SK-MEL-5 (cell line): ENCODE results near the gene BOK. TPM values are rescaled to one million over a fixed set of nuclear protein-coding genes. Genes with fewer than 3 reads are reported as not detected.

Experiments
- DNase-seq: peaks from one replicate; pipeline ENCODE4 v3.0.0-alpha.2; 2016; ENCODE audit warnings: low read depth, low spot score
- in situ Hi-C: cut with HindIII; loops from 2 replicates; pipeline ENCODE4 v1.10.0; 2016; ENCODE audit warnings: low sequenced_read_pairs, high pct_unique_total_duplicates, low pct_unique_long_range_greater_than_20kb
- total RNA-seq: library from RNA; depleted of rRNA; stranded (reverse); fragments of >200 nt; shearing (Covaris generic); gene quantifications from 2 replicates; pipeline ENCODE4 v1.2.3, GENCODE V29; 2014

BOK gene
- total RNA-seq, 1 experiment from 2014 or later = 10.6 TPM

DNA sequence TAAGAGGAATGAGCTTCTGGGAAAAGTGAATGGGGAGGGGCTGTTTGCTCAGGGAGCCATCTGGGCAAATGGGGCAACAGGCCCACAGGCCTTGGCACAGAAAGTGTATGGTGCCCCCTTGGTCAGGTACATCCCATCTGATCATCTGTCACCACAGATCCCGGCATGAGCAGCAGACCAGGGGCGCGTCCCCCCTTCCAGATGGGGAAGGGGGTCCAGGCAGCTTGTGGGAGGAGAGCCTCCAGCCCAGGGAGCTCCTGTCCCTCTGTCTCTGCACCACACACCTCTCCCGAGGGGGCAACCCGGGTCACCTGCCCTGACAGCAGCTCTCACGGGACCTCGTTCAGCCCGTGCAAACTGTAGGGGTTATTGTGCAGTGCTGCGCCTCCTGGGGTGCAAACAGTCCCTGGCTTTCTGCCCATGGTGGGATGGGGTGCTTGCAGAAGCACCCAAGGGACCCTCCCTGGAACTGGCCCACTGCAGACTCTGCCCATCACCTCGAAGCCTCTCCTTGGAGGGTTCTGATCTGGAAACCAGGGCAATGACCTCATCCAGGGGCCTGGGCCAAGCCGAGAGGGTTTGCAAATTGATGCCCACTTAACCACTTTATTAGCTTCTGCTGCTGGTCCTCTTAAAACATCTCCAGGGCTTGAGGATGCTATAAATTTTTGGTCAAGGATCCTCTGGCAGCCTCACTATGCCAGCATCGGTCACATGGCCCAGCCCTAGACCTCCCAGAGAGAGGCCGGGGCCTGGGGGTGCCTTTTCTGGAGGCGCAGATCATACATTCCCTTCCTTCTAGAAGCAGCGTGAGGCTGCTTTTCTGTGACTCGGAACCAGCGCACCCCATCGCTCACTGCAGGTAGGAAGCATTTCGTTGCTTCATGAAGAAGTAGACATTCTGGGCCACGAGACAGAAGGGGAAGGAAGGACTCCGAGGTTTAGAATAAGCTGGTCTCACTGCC, 7.6 kb upstream of the BOK start:
- DNase-seq = no peak
- in situ Hi-C loops = no loop called here

DNA sequence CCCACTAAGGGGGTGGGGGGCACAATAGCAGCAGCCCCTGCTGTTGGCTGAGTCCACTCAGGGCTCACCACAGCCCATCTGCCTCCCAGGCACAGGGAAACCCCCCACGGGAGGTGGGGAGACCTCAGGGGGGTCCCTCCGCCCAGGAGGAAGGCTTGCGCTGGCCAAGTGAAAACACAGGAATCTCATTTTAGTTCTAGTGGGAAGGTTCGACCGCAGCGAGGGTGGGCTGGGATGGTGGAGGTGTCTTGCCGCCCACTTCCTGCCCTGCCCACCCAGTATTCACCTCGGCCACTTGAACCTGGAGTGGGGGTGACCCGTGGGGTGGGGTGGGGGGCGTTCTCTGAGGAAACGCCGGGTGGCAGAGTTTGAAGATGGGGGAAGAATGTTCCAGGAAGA, 6.9 kb upstream of the BOK start:
- no peak for DNase-seq
- in situ Hi-C loops = no loop called here

DNA sequence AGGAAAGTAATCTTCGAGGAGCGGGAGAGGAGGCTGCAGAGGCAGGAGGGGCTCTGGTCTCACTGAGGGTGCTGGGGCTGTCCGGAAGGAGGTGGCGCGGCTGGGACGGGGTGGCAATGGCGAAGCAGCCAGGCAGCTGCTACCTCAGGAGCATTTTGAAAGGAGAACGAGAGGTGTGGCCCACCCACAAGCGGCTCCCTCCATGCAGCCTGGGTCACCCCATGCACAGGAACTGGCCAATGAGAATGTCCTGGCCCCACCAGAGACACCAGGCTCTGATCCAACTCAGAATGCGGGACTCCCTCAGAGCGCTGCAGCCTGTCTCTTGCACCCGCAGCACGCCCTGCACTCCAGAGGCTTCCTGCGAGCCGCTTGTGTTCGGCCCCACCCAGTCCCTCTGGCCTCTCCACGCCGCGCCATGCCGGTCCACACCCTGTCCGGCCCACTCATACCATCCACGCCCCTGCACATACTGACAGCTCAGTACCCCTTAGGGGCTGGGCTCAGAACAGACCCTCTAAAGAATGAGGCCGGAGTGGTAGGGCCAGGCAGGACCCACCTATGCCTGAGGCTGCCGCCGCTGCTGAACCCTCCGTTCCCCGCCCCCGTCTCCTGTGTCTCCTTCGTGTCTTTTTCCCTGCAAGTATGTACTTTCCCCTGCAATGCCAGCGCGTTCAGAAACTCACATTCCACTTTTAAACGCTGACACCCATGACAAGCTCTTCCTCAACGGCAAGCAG, 6.4 kb upstream of the BOK start:
- in situ Hi-C loops = no loop called here
- DNase-seq = no peak

DNA sequence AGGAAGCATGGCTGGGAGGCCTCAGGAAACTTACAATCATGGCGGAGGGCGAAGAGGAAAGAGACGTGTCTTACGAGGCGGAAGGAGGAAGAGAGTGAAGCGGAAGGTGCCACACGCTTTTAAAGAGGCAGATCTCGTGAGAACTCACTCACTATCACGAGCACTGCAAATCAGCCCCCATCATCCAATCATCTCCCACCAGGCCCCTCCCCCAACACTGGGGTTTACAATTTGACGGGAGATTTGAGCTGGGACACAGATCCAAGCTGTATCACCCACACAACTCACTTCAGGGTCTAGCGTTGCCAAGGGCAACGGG, 5.1 kb upstream of the BOK start:
- no peak for DNase-seq
- in situ Hi-C loops = no loop called here

DNA sequence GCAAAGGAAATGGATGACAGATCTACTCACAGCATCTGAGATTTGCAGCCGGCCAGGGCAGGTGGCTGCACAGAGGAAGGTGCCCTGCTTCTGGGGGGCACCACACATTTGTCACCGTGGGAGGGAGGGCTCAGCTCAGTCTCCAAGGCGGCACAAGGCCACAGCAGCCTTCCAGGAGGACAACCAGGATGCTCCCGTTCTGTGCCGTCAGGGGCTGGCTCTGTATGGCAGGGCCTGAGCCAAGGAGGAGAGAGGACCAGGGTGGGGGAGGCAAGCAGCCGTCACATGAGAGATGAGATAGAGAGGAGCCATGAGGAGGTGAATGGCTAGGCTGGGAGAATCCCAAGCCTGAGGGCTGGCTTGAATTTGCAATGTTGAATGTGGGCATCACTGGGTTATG, 4.6 kb upstream of the BOK start:
- in situ Hi-C loops = no loop called here
- no peak for DNase-seq

DNA sequence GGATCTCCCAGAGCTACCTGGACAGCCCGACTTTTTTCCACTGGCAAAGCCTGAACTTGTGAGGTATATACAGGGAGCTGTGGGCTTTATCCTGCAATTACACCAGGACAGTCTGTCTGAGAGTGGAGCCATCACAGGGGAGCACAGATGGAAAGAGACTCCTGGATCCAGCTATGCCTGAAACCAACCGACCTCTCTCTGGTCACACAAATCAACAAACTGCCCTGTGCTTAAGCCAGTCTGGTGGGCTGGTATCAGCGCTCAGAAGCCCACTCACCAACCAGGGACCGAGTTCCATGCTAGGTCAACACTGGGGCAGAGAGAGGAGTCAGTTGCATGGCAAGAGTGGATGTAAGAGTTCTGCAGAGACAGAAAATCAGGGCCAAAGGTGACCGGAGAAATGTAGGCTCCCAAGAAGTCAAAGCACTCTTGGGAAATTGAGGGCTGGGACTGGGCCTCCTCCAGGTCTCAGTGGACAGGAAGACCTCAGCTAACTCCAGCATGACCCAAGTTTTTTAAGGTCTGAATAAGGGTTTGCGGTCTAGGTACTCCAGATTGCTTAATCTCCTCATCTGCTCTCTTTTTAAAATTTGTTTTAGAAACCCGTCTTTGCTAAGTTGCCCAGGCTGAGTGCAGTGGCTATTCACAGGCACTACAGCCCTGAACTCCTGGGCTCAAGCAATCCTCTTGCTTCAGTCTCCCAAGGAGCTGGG, 3.8 kb upstream of the BOK start:
- in situ Hi-C loops = no loop called here
- no peak for DNase-seq

DNA sequence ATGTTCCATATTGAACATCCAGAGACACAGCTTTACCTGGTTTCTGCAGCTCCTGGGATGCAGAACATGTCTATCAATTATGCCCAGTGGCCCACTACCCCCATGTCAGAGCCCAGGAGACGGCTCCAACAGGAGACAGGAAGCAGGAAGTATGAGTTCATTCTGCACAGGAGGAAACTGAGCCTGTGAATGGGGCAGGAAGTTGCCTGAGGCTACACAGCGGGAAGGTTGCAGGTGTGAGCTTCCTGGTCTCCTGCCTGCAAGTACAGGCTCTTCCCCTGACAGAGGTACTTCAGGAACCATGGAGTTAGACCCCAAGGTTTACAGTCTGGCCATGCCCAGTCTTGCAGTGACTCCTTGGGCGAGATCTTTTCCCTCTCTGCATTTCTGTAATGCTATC, 2.8 kb upstream of the BOK start:
- no peak for DNase-seq

DNA sequence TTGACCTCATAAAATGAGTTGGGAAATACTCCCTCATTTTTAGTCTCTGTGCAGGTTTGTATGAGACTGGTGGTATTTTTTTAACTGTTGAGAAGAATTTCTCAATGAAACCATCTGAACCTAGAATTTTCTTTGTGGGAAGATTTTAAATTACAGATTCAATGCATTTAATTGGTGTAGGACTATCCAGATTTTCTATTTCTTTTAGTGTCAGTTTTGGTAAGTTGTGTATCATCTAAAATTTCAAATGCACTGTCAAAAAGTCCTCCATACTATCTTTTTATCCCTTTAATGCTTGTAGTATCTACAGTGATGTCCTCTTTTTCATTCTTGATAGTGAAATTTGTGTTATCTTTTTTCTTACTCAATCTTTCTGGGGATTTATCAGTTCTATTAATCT, 1.8 kb upstream of the BOK start:
- DNase-seq = no peak
- in situ Hi-C loops = no loop called here

More for the DNA sequence above, 2.8 kb upstream of the BOK start:
- in situ Hi-C loops = no loop called here

DNA sequence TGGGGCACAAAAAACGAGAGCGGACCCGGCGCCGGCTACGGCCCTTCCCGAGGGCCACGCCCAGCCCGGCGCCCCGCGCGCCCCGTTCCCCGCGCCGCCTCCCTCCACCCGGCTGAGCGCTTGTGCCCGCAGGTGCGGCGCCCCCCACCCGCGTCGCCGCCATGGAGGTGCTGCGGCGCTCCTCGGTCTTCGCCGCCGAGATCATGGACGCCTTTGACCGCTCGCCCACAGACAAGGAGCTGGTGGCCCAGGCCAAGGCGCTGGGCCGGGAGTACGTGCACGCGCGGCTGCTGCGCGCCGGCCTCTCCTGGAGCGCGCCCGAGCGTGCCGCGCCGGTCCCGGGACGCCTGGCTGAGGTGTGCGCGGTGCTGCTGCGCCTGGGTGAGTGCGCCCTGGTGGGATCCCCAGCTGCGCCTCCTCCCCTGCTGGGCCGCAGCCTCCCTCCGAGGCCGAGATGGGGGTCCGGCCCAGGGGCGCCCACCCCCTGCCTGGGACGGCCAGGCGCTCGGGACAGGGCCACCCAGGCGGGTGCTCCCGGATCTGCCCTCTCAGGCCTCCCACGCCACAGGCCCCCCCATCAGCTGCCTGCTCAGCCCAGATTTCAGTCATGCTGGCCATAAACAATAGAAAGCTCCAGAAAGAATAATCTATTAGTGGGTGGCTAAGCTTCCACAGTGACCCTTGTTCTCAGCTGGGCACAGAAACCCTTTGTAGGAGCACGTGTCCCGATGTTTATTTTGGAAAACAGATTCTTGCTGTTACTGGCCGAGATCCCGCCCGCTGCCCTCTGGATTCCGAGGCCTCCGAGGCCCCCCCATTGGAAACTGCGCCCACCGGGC, 997 bp downstream of the BOK start:
- peak; percentile 42 for DNase-seq
- in situ Hi-C loops = no loop called here

DNA sequence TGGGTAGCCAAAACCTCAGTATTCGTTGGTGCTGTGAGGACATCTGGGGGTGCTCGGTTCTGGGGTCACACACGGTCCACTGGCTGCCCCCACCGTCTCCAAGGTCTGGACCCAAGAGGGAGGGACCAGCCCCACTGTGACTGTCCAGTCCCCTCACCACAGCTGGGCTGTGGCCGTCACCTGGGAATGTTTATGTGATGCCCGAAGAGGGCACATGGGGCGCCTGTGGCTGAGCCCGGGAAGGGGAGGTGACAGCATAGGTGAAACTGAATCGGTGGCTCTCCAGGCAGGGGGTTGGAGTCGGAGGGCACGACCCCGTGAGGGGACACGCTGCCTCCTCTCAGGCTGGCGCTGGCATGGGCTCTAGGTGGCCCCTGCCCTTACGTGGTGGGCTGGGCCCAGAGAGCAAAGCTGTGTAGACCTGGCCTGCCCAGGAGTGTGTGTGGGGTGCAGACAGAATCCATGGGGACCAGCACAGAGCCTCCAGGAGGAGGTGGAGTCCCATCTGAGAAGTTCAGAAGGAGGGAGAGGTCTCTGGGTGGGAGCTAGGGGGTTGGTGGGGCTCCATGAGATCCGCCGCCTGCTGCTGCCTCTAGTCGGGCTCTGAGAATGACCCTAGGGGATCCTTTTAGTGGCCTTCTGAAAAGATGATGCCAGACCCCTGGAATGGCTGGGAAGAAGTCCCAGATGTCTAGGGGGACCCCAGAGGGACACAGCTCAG, 1.8 kb downstream of the BOK start:
- in situ Hi-C loops = no loop called here
- no peak for DNase-seq

DNA sequence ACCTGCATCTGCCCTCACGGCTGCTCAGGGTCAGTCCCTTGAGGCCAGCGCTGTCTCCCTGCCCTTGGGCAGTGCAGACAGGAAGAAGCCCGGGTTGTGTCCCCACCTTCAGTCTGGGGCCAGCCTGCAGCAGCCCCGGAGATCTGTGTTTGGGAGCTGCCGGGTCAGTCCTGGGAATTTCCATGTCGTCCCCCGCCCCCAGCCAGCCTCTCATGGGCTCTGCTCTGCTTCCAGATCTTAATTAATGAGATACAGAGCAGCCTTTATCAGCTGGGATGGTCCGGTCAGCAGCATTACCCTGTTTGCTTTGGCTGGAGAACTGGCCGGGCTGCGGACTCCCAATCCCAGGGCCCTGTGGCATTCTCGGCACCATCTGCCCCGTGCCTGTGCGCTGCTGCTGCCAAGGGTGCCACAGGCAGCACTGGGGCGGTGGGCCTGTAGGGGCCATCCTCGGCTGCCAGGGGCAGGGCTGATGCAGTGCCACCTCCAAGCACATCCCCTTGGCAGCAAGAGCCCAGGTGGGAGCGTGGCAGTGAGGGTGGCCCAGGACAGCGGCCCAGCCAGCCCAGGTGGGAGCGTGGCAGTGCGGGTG, 2.4 kb downstream of the BOK start:
- DNase-seq = no peak
- in situ Hi-C loops = no loop called here

DNA sequence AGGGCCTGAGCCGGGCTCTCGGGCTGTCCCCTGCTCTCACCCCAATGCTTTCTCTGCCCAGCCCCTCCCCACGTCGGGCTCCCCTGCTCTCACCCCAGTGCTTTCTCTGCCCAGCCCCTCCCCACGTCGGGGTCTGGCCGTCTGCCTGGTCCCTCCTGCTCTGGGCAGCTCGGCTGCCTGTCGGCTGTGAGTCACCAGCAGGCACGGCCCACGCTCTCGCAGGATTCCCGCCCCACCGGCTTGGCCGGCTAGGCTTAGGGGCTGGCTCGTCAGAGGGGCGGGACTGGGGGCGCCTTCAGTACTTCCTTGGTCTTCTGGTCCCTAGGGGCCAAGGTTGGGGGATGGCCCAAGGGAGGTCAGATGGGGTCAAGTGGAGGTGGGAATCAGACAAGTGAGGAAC, 3.3 kb downstream of the BOK start:
- no peak for DNase-seq
- in situ Hi-C loops = no loop called here

DNA sequence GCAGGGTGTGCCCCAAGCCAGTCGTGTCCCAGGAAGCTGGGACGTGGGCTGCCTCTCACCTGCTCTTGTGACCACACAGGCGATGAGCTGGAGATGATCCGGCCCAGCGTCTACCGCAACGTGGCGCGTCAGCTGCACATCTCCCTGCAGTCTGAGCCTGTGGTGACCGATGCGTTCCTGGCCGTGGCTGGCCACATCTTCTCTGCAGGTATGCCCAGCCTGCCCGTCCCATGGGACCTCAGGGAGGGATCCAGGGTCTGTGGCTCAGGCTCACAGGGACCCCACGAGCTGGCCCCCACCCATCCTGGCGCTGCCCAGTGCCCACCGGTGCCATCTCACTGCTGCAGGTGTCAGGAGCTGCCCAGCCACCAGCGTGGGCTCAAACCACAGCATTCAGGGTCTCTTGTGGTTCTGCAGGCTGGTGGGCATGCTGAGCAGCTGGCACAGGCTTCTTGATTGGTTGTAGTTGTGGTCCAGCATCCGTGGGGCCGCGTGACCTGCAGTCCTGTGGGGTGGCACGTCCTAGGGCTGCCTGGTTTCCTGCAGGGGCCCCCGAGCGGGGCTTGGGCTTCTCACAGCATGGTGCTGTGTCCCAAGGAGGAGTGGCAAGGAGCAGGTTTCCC, 3.8 kb downstream of the BOK start:
- in situ Hi-C loops = no loop called here
- DNase-seq = no peak

DNA sequence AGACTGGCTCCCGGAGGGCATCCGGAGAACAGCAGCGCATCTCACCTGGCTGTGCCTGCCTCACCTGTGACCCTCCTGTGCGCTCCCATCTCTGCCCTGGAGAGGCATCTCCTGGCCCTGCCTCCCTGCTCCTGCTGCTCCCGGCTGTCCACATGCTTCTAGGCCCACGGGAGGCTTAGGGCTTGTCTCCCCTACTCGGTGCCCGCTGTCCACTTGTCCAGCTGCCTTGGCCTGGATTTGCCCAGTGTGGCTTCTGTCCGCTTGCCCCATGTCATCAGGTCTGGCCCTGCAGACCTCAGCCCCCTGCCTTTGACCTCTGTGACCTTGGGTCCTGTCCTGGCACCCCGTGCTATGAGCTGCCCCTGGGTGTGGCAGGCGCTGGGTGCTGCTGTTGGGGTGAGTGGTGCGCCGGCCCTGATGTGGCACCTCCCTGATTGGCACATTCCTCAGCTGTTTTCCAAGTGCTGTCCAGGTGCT, 4.5 kb downstream of the BOK start:
- DNase-seq = no peak
- in situ Hi-C loops = no loop called here

DNA sequence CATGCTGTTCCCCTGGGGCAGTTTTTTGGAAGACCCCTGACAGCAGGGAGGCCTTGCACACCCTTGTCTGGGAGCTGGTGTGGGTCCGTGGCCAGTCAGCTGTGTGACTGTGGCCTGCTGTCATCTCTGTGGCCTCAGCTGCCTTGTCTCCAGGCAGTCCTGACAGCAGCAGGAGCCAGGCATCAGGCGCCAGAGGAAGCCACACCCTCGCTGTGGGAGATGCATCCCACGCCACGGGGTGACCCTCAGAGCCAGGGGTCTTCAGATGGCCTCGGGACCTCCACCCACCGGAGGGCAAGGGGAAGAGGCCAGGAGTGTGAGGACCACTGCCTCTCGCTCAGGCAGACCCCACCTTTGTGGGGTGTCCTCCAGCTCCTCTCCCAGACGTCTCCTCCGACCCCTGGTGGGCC, 5.0 kb downstream of the BOK start:
- DNase-seq = no peak
- in situ Hi-C loops = no loop called here

DNA sequence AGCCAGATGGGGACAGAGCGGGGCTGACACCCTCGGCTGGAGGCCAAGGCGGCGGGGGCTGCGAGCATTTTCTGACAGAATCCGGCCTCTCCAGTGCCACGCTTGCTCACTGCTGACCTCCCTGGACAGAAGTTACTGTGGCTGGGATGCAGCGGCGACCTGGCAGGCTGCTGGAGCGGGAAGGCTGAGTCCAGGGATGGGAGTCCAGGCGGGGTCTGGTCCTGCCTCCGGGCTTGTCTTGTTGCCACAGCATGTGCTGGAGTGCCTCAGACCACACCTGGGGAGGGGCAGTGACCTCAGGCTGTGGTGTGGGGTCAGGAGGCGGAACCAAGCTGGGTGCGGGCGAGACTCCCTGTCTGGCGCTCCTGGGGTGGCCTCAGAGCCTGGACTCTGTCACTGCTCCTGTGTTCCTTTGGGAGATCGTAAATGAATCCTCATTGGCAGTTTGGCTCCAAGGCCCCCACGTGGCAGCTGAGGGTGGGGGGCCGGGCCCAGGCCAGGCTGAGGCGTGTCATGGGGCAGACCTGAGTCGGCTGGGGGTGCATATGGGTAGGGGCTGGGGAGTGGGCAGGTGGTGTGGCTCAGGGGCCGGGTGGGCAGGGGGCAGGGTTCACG, 5.5 kb downstream of the BOK start:
- no peak for DNase-seq
- in situ Hi-C loops = no loop called here
